ENCODE data around the gene FAM3C. TPM values are rescaled to one million over a fixed set of nuclear protein-coding genes. Genes with fewer than 3 reads are reported as not detected.

FAM3C gene
- total RNA-seq, 2 experiments from 2014 or later, result 7.9 to 10.5 TPM

- Histone ChIP-seq H3K4me3 (ENCODE audit: low read length) (no peak overlapping the region), H3K4me1 (ENCODE audit: insufficient read depth, low read length) (no peaks in the 10 kb centered on the region), H3K36me3 (ENCODE audit: insufficient read depth, low read length) (peaks cover 6% of the 10 kb centered on the region), H3K27me3 (ENCODE audit: control insufficient read depth in 1 of 2, insufficient read depth in 2 of 2, low read length in 2 of 2) (no peaks in the 10 kb centered on the region), H3K9me3 (ENCODE audit: control insufficient read depth in 1 of 2, insufficient read depth in 1 of 2, low read length in 2 of 2) (no peaks in the 10 kb centered on the region), H3K27ac (ENCODE audit: low read depth in 1 of 2, low read length in 2 of 2) (no peak overlapping the region)
- DNase-seq (no peak), ATAC-seq (ENCODE audit: poor library complexity) (no peak)
- Mint-ChIP-seq H3K27ac (no peak overlapping the region), H3K27me3 (no peaks in the 10 kb centered on the region), H3K9me3 (no peaks in the 10 kb centered on the region), H3K4me3 (no peak overlapping the region), H3K4me1 (ENCODE audit: low read depth) (no peaks in the 10 kb centered on the region), H3K36me3 (ENCODE audit: low read depth) (peaks cover 13% of the 10 kb centered on the region)
- ChIA-PET POLR2A (no interaction called here), CTCF (no interaction called here)
- intact Hi-C loops (cut with DNase I, micrococcal nuclease), result no loop called here
- TF ChIP-seq, protein P1, sequence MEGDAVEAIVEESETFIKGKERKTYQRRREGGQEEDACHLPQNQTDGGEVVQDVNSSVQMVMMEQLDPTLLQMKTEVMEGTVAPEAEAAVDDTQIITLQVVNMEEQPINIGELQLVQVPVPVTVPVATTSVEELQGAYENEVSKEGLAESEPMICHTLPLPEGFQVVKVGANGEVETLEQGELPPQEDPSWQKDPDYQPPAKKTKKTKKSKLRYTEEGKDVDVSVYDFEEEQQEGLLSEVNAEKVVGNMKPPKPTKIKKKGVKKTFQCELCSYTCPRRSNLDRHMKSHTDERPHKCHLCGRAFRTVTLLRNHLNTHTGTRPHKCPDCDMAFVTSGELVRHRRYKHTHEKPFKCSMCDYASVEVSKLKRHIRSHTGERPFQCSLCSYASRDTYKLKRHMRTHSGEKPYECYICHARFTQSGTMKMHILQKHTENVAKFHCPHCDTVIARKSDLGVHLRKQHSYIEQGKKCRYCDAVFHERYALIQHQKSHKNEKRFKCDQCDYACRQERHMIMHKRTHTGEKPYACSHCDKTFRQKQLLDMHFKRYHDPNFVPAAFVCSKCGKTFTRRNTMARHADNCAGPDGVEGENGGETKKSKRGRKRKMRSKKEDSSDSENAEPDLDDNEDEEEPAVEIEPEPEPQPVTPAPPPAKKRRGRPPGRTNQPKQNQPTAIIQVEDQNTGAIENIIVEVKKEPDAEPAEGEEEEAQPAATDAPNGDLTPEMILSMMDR (IDR thresholded peaks at IDR 0.05), result no peak
Observed at GRCh38 chr7:121342631-121343030, 53.5 kb downstream of the FAM3C start.

DNA sequence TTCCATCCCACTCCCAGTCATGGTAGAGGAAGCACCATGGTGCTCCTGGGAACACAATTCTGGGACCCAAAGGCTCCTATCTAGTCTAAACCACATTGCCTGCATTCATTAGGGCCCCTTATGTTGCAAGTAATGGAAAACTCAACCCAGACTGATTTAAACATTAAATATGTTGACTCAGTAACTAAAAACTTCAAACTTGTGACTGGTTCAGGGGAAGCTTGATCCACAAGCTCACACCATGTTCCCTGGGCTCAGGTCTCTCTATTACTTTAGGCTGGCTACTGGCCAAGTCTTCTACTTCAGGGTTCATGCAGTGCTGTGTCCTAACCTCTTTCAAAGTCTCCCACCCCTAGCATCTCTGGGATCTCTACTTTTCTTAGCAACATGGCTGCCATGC, 54.2 kb downstream of the FAM3C start:
- Histone ChIP-seq H3K36me3 (ENCODE audit: insufficient read depth, low read length) (peaks cover under 1% of the 10 kb centered on the region), H3K27ac (ENCODE audit: low read depth in 1 of 2, low read length in 2 of 2) (no peak overlapping the region), H3K4me1 (ENCODE audit: insufficient read depth, low read length) (no peaks in the 10 kb centered on the region), H3K4me3 (ENCODE audit: low read length) (no peak overlapping the region), H3K9me3 (ENCODE audit: control insufficient read depth in 1 of 2, insufficient read depth in 1 of 2, low read length in 2 of 2) (no peaks in the 10 kb centered on the region), H3K27me3 (ENCODE audit: control insufficient read depth in 1 of 2, insufficient read depth in 2 of 2, low read length in 2 of 2) (no peaks in the 10 kb centered on the region)
- Mint-ChIP-seq H3K27me3 (no peaks in the 10 kb centered on the region), H3K9me3 (no peaks in the 10 kb centered on the region), H3K36me3 (ENCODE audit: low read depth) (peaks cover 6% of the 10 kb centered on the region), H3K4me3 (no peak overlapping the region), H3K27ac (no peak overlapping the region), H3K4me1 (ENCODE audit: low read depth) (no peaks in the 10 kb centered on the region)
- no peak for DNase-seq
- TF ChIP-seq, protein P1 (IDR thresholded peaks at IDR 0.05), result no peak
- POLR2A ChIA-PET, result no interaction called here
- ATAC-seq (ENCODE audit: poor library complexity), result no peak
- intact Hi-C loops (cut with DNase I, micrococcal nuclease), result no loop called here
- CTCF ChIA-PET, result no interaction called here

DNA sequence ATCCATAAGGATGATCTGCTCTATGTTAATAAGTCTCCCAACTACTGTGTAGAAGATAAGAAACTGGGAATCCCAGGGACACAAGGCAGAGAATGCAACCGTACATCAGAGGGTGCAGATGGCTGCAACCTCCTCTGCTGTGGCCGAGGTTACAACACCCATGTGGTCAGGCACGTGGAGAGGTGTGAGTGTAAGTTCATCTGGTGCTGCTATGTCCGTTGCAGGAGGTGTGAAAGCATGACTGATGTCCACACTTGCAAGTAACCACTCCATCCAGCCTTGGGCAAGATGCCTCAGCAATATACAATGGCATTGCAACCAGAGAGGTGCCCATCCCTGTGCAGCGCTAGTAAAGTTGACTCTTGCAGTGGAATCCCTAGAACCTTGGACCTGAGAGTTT, 57.0 kb downstream of the FAM3C start:
- Histone ChIP-seq H3K4me1 (ENCODE audit: insufficient read depth, low read length) (no peaks in the 10 kb centered on the region), H3K36me3 (ENCODE audit: insufficient read depth, low read length) (no peaks in the 10 kb centered on the region), H3K9me3 (ENCODE audit: control insufficient read depth in 1 of 2, insufficient read depth in 1 of 2, low read length in 2 of 2) (no peaks in the 10 kb centered on the region), H3K27me3 (ENCODE audit: control insufficient read depth in 1 of 2, insufficient read depth in 2 of 2, low read length in 2 of 2) (no peaks in the 10 kb centered on the region), H3K4me3 (ENCODE audit: low read length) (no peak overlapping the region), H3K27ac (ENCODE audit: low read depth in 1 of 2, low read length in 2 of 2) (no peak overlapping the region)
- no peaks in the 10 kb centered on the region for H3K4me1 Mint-ChIP-seq (ENCODE audit: low read depth)
- ATAC-seq (ENCODE audit: poor library complexity), result no peak
- POLR2A ChIA-PET, result no interaction called here
- no peak overlapping the region for H3K4me3 Mint-ChIP-seq
- intact Hi-C loops (cut with DNase I, micrococcal nuclease), result no loop called here
- H3K27ac Mint-ChIP-seq, result no peak overlapping the region
- H3K27me3 Mint-ChIP-seq, result peaks cover 14% of the 10 kb centered on the region
- no peaks in the 10 kb centered on the region for H3K9me3 Mint-ChIP-seq
- no peak for DNase-seq
- CTCF ChIA-PET, result no interaction called here
- TF ChIP-seq, protein P1 (IDR thresholded peaks at IDR 0.05), result no peak
- H3K36me3 Mint-ChIP-seq (ENCODE audit: low read depth), result no peaks in the 10 kb centered on the region

Data from CD4-positive, alpha-beta T cell (primary cell).